ENCODE measurements around the gene JMJD8. TPM values are rescaled to one million over a fixed set of nuclear protein-coding genes. Genes with fewer than 3 reads are reported as not detected.

The JMJD8 gene
- total and polyA plus RNA-seq, 9 of the 15 experiments (the other 6 are each of a cell fraction or from before 2014, with no cell fraction given) = 1.2 to 50.6 (median 29.3) TPM

- Histone ChIP-seq H3K9me3 (replicated peaks; ENCODE audit: control insufficient read depth, insufficient read depth, low read depth, low read length) (no peaks in the 10 kb centered on the region), H3K79me2 (ENCODE audit: control insufficient read depth, insufficient read depth, low read length) (peaks cover 48% of the 10 kb centered on the region), H4K20me1 (replicated peaks; ENCODE audit: control insufficient read depth, insufficient read depth, low read length) (no peaks in the 10 kb centered on the region; the same call in 1 of the 2 replicates), H3K36me3 (ENCODE audit: control insufficient read depth, insufficient read depth, low read length) (peaks cover 32% of the 10 kb centered on the region; the same call in 1 of the 3 replicates), H3K4me1 (replicated peaks in 1 of 2; ENCODE audit: control insufficient read depth in 2 of 2, insufficient read depth in 2 of 2, low read length in 2 of 2) (peaks cover 15 to 97% of the 10 kb centered on the region in 2 experiments), H3K27me3 (ENCODE audit: control insufficient read depth in 2 of 2, insufficient read depth in 2 of 2, low read length in 2 of 2) (no peaks in the 10 kb centered on the region), H3K9me1 (ENCODE audit: control insufficient read depth, insufficient read depth, low read length) (no peaks in the 10 kb centered on the region), H3K4me2 (ENCODE audit: insufficient read depth, low read length) (no peak overlapping the region), H3K27ac (ENCODE audit: extremely low read depth, low read depth, low read length) (no peak overlapping the region), H3K9ac (ENCODE audit: insufficient read depth in 1 of 2, low read depth in 2 of 2, low read length in 2 of 2) (peak overlapping the region in 1 of 2 experiments; percentile 84; a peak in 1 of 4 replicates), H3K4me3 (no peak overlapping the region), H2AFZ (ENCODE audit: low read depth, low read length) (no peak overlapping the region)
- CTCF ChIA-PET (ENCODE audit: low intra/inter-chr PET ratio) = no interaction called here
- TF ChIP-seq RBM22 (IDR thresholded peaks at IDR 0.05; ENCODE audit: low read depth, low read length, poor library complexity, severe bottlenecking) (peak; percentile 58), CREB3 (tag; conservative IDR thresholded peaks at IDR 0.05; ENCODE audit: low read depth) (no peak), ZNF121 (CRISPR knock-in tag; conservative IDR thresholded peaks at IDR 0.05) (no peak; the same call in 1 of the 2 replicates), SUPT5H (IDR thresholded peaks at IDR 0.05) (0 out of 2 replicates have a peak, but pooled peaks have one; percentile 22), HIVEP1 (CRISPR knock-in tag; IDR thresholded peaks at IDR 0.05) (no peak), CXXC5 (CRISPR knock-in tag; IDR thresholded peaks at IDR 0.05) (no peak), POLR2G (IDR thresholded peaks at IDR 0.05; ENCODE audit: low read depth, low read length) (peak; percentile 67; the same call in 1 of the 2 replicates), CCNT2 (IDR thresholded peaks at IDR 0.05; ENCODE audit: borderline replicate concordance, extremely low read depth, insufficient read length, low read depth, low read length) (no peak), DIDO1 (tag; IDR thresholded peaks at IDR 0.05; ENCODE audit: low read depth) (no peak), BHLHE40 (IDR thresholded peaks at IDR 0.05; ENCODE audit: low read length) (no peak), TEAD4 (IDR thresholded peaks at IDR 0.05; ENCODE audit: low read length) (no peak), TEAD4 (CRISPR knock-in tag; IDR thresholded peaks at IDR 0.05; ENCODE audit: borderline replicate concordance) (no peak), ZBTB1 (CRISPR knock-in tag; IDR thresholded peaks at IDR 0.05; ENCODE audit: borderline replicate concordance, low read depth) (no peak), ZNF644 (tag; IDR thresholded peaks at IDR 0.05; ENCODE audit: low read depth) (no peak), NUFIP1 (IDR thresholded peaks at IDR 0.05; ENCODE audit: partially characterized antibody) (no peak), KLF6 (CRISPR knock-in tag; IDR thresholded peaks at IDR 0.05; ENCODE audit: borderline replicate concordance) (no peak), POLR2A (conservative IDR thresholded peaks at IDR 0.05) (peak; percentile 51; the same call in 1 of the 2 replicates), ZNF197 (CRISPR knock-in tag; IDR thresholded peaks at IDR 0.05; ENCODE audit: low read depth) (no peak)
- TF ChIP-seq, protein P1, sequence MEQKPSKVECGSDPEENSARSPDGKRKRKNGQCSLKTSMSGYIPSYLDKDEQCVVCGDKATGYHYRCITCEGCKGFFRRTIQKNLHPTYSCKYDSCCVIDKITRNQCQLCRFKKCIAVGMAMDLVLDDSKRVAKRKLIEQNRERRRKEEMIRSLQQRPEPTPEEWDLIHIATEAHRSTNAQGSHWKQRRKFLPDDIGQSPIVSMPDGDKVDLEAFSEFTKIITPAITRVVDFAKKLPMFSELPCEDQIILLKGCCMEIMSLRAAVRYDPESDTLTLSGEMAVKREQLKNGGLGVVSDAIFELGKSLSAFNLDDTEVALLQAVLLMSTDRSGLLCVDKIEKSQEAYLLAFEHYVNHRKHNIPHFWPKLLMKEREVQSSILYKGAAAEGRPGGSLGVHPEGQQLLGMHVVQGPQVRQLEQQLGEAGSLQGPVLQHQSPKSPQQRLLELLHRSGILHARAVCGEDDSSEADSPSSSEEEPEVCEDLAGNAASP (IDR thresholded peaks at IDR 0.05) = no peak
- POLR2A ChIA-PET = interaction anchor here (0.6 to 4.5 kb wide), 3 partner anchors 11 to 21 kb away, joined by 5 to 25 read pairs (median 6); partner anchors contain the start of gene METRN
- in situ Hi-C loops (cut with MboI) (no loop called here), intact Hi-C loops (cut with micrococcal nuclease) (no loop called here)
- ATAC-seq = no peak
- no TSS peak for BruUV-seq (replicated peaks)
- WGBS (ENCODE audit: insufficient coverage, low coverage, missing lambda C conversion rate) = 79% methylated on average over 6 of the region's 9 CpGs
- FAIRE-seq = no peak
- DNase-seq (ENCODE audit: extremely low read depth in 1 of 4, low spot score in 3 of 4) = no peak
Measured at GRCh38 chr16:726188-726437, 42.0 kb upstream of the JMJD8 start.

Data from K562 (cell line).